Measurements from ENCODE around the gene DPPA3.
"Not testable (repeated sequence)": the region's sequence is repeated elsewhere in the genome, so short reads cannot be mapped to it uniquely, and the experiment has no call there.

Gene DPPA3
- long read RNA-seq, donor 1 = 0 reads
- long read RNA-seq, donor 2 = 0 reads
- long read RNA-seq, donor 3 = 0 reads
- long read RNA-seq, donor 4 = 0 reads
- long read RNA-seq, donor 5 = 0 reads
- long read RNA-seq, donor 6 = 0 reads
- long read RNA-seq, donor 7 = 0 reads
- long read RNA-seq, donor 8 = 0 reads

DNA sequence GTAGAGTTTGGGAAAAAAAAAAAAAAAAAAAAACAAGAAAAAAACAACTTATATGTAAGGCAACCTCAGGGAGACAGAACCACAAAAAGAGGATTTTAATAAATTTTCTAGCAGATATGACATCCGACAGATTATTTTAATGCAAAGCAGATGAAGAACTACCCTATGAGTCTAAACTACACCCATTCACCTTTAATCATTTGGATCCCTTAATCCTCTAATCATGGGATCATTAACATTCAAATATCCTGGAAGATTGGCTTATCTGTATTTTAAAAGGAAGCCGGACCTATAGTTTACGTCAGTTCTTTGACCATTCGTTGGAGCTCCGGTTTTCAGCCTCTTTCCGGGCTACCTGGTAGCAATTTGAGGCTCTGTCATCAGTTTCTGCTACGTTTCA is at the start of gene DPPA3:
TSS of gene DPPA3 (plus strand) at position 301 of the 400 bp plus-strand sequence. CDS start 138 bp downstream, outside the sequence.
- DNase-seq = no peak

DNA sequence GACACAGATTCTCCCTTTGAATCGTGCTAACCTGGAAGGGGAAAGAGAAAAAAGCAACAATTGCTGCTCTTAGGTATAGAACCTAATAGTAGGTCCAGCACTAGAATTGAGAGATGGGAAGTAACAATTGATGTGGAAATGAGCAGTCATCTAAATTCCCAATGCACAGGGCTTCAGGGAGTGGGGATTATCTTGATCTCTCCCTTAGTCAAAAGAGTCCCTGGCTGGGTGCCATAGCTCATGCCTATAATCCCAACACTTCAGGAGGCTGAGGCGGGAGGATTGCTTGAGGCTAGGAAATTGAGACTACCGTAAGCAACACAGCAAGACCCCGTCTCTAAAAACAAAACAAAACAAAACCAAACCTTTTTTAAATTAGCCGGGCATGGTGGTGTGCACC is 49.5 kb upstream of the DPPA3 start:
- no peak for DNase-seq

DNA sequence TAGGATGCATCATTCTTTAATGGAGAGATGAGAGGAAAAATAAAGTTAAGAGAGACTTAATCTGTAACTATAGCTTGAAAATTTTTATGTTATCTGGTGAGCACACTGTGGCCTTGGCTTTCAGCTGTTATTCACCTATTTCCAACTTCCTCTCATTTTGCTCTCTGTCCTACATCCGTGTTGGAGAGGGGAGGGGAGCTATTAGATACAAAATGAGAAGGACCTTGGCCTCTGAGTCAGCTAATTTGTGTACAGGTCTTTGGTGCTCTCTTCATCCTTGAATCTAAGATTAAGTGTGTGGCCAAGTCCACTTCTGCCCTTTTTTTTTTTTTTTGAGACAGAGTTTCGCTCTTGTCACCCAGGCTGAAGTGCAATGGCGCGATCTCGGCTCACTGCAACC is 44.6 kb upstream of the DPPA3 start:
- no peak for DNase-seq

DNA sequence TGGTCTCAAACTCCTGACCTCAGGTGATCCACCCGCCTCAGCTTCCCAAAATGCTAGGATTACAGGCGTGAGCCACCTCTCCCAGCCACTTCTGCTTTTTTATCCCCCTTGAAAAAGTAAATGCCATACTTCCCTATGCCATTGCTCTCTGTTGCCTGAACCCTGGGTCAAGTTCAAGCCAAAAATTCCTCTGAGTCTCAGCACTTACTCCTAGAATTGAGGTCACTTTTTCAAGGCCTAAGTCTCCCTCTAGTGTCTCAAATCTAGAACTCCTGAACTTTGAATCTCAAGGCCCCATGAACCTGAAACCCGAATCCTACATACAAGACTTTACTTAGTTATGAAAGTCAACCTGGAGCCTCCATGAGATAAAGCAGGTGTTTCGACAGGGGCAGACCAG is 44.1 kb upstream of the DPPA3 start:
- DNase-seq = no peak

DNA sequence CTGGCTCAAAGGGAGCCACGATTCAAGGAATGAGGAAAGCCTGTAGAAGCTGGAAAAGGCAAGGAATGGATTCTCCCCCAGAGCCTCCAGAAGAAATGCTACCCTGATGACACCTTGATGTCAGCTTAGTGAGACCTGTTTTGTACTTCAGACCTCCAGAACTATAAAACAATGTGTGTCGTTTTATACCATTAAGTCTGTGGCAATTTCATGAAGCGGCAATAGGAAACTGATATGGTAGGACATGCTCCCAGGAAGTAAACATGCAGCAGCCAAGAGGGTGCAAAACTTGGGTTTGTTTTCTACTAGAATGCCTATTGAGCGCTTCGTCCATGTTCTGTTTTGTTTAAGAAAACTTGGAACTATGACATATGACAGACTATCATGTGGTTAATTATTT is 43.1 kb upstream of the DPPA3 start:
- DNase-seq = no peak

DNA sequence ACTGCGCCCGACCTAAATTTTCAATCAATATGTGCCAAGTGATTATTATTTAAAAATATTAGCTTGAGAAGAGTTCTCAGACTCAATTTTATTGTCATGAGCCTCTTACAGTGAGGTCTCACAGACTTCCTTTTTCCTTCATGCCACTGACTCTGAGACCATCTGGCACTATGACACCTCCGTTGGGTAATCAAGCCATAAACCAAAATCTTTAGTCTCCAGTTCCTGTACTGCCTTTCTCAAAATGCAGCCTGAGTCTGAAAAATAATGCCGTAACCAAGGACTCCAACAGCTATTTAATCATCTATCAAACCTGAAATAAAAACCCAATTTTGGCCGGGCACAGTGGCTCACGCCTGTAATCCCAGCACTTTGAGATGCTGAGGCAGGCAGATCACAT is 35.8 kb upstream of the DPPA3 start:
- not testable (repeated sequence) for DNase-seq

DNA sequence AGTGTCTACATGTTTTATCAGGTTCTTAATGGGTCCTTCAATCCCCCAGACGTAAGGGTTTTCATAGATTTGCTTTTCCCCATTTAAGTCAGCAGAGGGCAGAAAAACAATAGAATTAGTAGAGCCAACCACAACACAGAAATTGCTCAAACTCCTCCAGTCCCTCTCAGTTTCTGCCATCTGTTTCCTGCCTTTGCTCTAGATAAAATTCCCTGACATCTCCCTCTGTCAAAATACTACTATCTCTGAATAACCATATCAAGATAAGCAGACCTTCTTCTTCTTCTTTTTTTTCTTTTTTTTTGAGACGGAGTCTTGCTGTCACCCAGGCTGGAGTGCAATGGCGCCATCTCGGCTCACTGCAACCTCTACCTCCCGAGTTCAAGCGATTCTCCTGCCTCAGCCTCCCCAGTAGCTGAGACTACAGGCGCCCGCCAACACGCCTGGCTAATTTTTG is 33.8 kb upstream of the DPPA3 start:
- peak; percentile 20 for DNase-seq

DNA sequence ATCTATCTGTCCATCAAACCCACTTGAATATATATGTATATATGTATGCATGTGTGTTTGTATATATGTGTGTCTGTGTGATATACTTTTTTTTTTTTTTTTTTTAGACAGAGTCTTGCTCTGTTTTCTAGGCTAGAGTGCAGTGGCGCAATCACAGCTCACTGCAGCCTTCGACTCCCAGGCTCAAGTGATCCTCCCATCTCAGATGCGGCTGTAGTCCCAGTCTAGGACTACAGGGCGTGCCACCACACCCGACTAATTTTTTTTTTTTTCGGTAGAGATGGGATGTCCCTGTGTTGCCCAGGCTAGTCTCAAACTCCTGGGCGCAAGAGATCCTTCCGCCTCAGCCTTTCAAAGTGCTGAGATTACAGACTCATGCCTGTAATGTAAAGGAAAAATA is 32.5 kb upstream of the DPPA3 start:
- DNase-seq = no peak

DNA sequence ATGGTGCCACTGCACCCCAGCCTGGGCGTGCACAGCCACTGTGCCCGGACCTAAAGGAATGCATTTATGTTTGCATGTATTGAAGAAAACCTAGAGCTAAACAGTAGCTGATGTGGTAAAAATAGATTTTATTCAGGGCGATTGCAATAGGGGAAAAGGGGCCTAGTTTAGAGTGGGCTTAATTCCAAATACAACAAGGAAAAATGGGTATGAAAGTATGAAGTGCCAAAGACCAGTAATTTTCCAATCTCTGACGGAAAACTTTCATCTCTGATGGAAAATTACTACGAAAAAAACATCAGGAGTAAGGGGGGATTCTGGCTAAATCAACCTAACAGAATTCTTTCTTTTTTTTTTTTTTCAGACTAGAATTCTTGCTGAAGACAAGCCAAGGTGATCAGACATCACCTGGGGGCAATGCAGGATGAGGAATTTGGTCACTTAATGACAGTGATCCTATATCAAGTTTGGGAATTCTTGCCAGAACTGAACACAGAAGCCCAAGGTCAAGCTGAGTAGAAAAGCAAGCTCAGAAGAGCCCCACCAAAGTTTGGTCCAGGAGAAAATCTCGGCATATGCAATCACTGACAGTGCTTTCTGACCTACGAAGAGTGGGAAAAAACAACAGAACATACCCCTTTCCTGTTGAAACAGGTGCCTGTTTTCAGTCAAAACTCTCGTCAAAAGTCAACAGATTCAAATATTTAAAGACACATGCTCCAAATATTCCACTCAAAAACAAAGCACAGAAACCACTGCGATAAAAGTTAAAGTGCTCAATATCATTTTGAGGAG is 31.8 kb upstream of the DPPA3 start:
- DNase-seq = no peak

DNA sequence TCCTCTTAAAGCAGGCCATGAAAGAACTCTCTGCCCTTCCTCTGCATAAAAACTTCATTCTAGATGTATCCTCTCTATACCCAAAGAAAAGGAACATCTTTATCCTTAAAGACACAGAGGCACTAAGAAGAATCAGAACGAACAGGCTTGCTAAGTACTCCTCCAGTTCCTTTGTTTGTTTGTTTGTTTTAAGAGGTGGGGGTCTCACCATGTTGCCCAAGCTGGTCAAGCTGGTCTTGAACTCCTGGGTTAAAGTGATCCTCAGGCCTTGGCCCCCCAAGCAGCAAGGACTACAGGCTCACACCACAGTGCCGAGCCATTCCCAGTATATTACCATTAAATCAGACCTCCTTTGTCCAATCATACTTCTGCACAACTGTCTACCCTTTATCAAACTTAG is 29.7 kb upstream of the DPPA3 start:
- no peak for DNase-seq

DNA sequence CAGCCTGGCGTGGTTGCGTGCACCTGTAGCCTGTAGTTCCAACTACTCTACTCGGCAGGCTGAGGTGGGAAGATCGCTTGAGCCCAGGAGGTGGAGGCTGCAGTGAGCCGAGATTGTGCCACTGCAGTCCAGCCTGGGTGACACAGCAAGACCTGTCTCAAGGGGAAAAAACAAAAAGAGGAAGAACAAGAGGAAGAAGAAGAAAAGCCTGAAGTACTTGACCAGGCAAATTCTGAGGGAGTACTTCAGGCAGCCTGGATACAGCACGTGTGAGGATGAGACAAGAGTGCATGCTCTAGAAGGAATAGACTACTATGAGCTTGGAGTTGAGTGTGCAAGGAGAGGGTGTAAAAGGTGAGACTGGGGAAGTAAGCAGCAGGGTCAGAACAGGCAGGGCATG is 17.4 kb upstream of the DPPA3 start:
- no peak for DNase-seq

DNA sequence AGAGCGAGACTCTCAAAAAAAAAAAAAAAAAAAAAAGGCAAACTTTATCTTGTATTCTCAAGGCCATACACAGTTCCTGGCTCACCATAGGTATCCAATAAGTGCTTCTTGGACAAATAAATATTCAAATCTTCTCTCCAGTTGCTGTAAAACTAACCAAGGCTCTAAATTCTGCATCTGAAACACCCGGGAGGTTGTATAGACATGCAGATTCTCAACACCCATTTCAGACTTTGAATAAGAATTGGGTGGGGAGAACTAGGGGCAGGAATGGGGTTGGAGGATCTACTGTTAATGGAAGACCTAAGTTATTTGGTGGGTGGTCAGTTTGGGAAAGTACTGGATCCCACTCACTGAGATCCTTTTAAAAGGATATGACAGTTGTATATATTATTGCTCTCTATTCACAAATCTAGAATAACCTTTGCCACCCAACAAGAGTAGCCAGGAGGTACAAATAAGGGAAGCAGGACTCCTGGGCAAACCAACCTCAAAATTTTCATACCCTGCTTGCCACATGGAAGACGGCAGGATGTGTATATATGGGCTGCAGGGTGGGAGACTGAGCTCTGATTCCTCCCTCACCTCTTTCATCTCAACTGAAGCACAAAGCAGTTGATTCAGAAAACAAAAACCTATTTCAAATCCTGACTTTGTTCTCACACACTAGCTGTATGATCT is 16.5 kb upstream of the DPPA3 start:
- no peak for DNase-seq

DNA sequence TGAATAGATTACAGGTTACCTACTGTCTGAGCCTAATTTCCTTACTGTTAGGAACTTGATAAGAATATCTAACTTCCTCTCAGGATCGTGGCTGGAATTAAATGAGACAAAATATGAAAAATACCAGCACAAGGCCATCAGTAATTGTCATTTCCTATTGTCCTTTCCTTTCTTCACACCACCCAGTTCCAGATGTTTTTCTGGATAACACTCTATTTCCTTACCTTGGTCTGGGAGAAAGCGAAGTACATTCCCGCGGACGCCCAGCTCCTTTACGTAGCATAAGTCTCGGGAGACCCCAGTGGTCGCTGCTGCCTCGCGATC is 16.0 kb upstream of the DPPA3 start:
- peak; percentile 17 for DNase-seq

DNA sequence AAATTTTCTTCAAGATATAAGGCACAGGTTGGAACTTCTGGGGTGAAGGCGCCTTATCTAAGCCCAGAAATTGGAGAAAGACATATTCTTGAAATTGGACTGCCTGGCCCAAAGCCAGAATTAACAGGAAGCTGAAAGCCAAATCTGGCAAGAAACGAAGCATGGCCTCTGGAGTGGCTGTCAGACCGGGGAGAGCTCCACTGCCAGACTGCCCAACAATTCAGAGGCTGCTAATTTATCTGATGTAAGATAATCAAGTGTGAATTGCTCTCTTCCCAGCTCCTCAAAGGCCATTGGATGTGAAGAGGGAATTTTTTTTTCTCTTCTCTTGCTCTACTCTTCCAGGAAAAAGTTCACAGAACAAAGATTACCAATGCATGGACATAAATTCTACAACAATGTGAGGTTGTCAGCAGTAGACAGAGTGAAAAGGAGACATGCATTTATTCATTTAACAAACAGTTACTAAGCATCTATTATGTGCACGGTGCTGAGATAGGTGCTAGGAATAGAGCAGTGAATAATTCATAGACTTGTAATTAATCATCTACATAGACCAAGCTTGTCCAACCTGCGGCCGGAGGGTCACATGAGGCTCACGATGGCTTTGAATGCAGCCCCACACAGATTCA is 15.6 kb upstream of the DPPA3 start, which contains the start of gene GDF3:
TSS of gene GDF3 (minus strand) at position 210 of the 632 bp plus-strand sequence. CDS start at position 163, 47 bp downstream.
- DNase-seq = no peak

DNA sequence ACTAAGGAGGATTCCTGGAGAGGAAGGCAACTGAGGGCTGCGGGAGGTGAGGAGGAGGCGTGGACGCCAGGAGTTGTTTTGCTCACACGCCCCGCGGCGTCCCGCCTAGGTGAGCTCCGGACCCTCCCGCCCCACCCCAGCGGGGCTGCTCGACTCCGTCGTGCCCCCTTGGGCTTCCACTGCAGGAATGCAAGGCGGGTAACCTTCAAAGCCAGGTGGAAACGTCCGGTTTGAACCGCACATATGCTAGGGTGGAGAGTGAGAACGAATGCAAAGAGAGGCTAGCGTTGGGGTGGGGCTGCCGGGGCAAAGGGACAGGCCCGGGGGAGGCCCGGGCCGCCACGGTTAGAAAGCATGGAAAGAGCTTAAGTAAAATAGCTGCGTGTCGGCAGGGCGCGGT is 5.4 kb upstream of the DPPA3 start:
- DNase-seq = no peak

DNA sequence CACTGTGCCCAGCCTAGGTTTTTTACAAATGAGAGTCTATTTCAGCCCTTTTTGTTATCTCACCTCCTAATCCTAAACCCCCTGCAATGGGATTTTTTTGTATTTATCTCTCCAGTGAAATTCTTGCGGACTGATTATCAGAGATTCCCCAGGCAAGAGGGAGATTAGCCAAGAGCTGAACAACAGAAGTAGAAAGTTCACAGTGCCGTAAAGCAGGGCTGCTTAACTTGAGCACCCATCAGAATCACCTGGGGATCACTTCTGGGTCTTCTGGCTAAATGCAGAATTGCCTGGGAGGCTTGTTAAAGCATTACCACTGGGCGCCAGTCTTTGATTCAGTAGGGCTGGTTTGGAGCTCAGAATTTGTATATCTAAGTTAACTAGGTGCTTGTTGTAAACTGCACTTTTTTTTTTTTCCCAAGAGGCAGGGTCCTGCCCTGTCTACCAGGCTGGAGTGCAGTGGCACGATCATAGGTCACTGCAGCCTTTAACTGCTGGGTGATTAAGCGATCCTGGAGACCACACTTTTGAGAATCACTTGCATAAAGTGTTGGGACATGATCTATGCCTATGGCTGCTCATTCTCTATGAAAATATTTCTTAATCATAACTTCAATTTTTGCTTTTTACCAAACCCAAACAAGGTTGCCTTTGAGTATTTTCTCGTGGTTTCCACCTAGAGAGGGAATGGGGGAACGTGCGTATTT is 1.1 kb upstream of the DPPA3 start:
- DNase-seq = no peak

DNA sequence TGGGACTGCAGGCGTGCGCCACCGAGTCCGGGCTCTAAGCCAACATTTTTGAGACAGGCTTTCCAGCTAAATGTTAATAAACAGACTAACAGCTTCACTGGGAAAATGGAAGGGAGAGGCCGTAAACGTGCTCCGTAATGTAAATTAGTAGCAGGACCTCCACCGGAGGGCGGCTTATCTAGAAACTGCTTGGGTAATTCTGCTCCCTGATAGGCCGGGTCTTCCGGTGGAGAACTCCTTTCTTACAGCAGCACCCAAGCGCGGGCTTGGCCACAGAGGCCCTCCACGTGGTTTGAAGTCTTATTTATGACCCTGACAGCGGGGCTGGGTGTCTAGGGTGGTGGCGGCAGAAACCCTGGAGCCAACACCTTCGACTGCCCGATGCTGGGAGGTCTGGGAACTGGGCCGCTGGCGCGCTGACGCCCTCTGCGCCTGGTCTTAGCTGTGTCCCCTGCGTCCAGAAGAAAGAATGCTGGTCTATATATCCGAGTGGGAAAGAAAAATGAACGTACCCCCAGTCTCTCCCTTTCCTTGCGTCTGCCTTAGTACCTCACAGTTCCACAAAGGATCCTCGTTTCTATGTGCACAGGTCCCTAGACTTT is 1.7 kb downstream of the DPPA3 start:
- DNase-seq = no peak

DNA sequence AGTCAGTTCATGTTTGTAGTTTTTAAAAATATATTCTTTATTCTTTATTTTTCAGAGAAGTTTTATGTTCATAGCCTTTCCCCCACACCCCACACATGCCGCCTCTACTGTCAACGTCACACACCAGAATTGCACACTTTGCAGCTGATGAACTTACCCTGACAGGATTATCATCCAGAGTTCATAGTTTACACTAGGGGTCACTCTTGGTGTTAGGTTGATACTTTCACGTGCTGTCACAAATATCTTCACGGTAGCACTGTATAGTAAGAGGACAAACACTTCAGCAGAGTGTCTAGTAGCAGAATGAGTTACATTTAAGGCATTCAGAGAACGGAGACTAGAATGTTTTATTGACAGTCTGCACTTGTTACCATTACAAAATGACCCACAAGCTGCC is 5.1 kb downstream of the DPPA3 start:
- DNase-seq = no peak

DNA sequence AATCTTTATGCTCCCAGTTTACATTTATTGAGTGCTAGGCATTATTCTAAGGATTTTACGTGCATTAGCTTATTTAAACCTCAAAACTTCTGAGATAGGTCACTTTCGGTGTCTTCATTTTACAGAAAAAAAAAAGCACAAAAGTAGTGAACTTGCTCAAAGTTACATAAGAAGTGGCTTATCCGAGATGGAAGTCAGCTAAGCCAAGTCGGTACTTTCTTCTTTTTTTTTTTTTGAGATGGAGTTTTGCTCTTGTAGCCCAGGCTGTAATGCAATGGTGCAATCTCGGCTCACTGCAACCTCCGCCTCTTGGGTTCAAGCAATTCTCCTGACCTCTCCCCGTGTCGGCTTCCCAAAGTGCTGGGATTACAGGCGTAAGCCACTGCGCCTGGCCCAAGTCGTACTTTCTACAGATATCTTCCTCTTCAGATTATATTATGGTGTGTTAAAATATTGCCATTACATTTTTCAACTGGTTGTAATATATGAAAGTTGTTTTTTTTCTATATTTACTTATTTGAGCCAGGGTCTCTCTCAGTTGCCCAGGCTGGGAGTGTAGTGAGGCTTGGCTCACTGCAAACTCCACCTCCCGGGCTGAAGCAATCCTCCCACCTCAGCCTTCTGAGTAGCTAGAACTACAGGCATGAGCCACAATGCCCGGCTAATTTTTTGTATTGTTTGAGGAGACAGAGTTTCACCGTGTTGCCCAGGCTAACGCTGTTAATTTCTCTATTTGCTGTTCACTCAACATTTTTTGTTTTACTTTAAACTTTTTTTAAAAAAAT is 8.9 kb downstream of the DPPA3 start:
- no peak for DNase-seq

DNA sequence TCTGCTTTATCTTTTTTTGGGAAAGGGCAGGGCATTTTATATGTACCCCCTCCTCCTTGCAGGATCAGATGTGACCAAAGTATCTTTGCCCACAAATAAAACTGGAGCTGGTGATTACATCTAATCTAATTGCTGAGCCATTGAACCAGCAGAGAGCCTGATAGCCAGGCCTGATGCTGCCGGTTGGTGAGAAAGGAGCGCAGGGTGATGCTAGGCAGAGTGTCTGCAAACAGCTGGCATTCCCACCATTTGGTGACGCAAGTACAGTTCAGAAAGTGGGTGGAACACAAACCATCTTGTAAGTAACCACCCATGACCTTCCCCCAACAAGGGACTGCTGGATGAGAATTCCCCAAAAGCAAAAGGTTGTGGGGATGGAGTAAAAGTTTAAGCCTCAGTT is 12.7 kb downstream of the DPPA3 start:
- DNase-seq = no peak

DNA sequence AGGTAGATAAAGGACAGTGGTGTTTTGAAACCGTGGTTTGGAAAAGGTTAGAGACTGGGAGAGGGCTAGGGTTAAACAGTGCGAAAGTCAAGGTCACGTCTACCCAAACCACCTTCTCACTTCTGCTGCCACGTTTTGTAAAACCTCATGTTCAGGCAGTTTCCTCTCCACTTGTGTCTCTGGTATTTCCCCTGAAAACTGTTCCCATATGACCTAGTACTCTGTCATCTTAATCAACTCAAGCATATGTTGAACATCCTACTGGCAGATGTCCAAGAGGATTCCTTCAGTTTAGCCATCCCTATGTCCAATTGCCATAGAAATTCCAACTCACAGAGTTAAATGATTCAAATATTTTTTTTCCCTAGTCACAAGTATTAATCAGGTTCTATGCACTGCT is 18.5 kb downstream of the DPPA3 start:
- DNase-seq = no peak
